ENCODE data around the gene MFSD1.

- no peak for TF ChIP-seq CTCF (IDR thresholded peaks at IDR 0.05; ENCODE audit: borderline replicate concordance, extremely low read depth, low read length, poor library complexity, severe bottlenecking)
- TF ChIP-seq EZH2 (IDR thresholded peaks at IDR 0.05; ENCODE audit: borderline replicate concordance, low read depth, low read length, severe bottlenecking): no peak
These were observed 31.7 kb upstream of the MFSD1 start for GRCh38 chr3:158769952-158770740.
